ENCODE data around the gene MDM2. TPM values are rescaled to one million over a fixed set of nuclear protein-coding genes. Genes with fewer than 3 reads are reported as not detected.

The MDM2 gene
- total and polyA plus RNA-seq, 2 donors (not counting 1 experiment from before 2014, with no cell fraction given): 46.6 to 240 TPM

GRCh38 chr12:68866950-68867349 lies 59.0 kb downstream of the MDM2 start:
- Histone ChIP-seq H3K9me3 (ENCODE audit: control insufficient read depth, insufficient read depth, low read depth, low read length) (no peaks in the 10 kb centered on the region), H3K4me2 (ENCODE audit: extremely low read depth, insufficient read depth, low read length) (no peak overlapping the region), H3K4me3 (replicated peaks in 1 of 4; ENCODE audit: control extremely low read depth in 1 of 4, insufficient read depth in 1 of 4, low read depth in 3 of 4, low read length in 4 of 4) (no peak overlapping the region), H3K4me1 (ENCODE audit: control insufficient read depth, extremely low read depth, insufficient read depth, low read length) (no peaks in the 10 kb centered on the region), H3K27me3 (ENCODE audit: control insufficient read depth, insufficient read depth, low read length) (no peaks in the 10 kb centered on the region), H4K20me1 (ENCODE audit: control insufficient read depth, extremely low read depth, insufficient read depth, low read length) (no peaks in the 10 kb centered on the region), H3K27ac (ENCODE audit: insufficient read depth, low read length) (no peak overlapping the region), H3K79me2 (ENCODE audit: control insufficient read depth, insufficient read depth, low read length) (no peaks in the 10 kb centered on the region), H3K9ac (ENCODE audit: insufficient read depth, low read length) (no peak overlapping the region), H2AFZ (ENCODE audit: low read length) (no peak overlapping the region), H3K36me3 (ENCODE audit: control insufficient read depth, insufficient read depth, low read length) (no peaks in the 10 kb centered on the region)
- no peak for DNase-seq (ENCODE audit: low read depth in 2 of 2)
- TF ChIP-seq EZH2 (IDR thresholded peaks at IDR 0.05; ENCODE audit: low read length, missing control alignments) (no peak), CTCF (conservative IDR thresholded peaks at IDR 0.05 in 1 of 2, IDR thresholded peaks at IDR 0.05 in 1 of 2; ENCODE audit: low read depth in 1 of 2, low read length in 2 of 2) (no peak)

- Histone ChIP-seq H2AFZ (ENCODE audit: low read length) (no peak overlapping the region), H3K27me3 (ENCODE audit: control insufficient read depth, insufficient read depth, low read length) (no peaks in the 10 kb centered on the region), H3K4me2 (ENCODE audit: extremely low read depth, insufficient read depth, low read length) (no peak overlapping the region), H3K36me3 (ENCODE audit: control insufficient read depth, insufficient read depth, low read length) (no peaks in the 10 kb centered on the region), H3K27ac (ENCODE audit: insufficient read depth, low read length) (no peak overlapping the region), H3K9ac (ENCODE audit: insufficient read depth, low read length) (no peak overlapping the region), H4K20me1 (ENCODE audit: control insufficient read depth, extremely low read depth, insufficient read depth, low read length) (no peaks in the 10 kb centered on the region), H3K9me3 (ENCODE audit: control insufficient read depth, insufficient read depth, low read depth, low read length) (no peaks in the 10 kb centered on the region), H3K4me1 (ENCODE audit: control insufficient read depth, extremely low read depth, insufficient read depth, low read length) (no peaks in the 10 kb centered on the region), H3K79me2 (ENCODE audit: control insufficient read depth, insufficient read depth, low read length) (no peaks in the 10 kb centered on the region), H3K4me3 (replicated peaks in 1 of 4; ENCODE audit: control extremely low read depth in 1 of 4, insufficient read depth in 1 of 4, low read depth in 3 of 4, low read length in 4 of 4) (no peak overlapping the region)
- DNase-seq (ENCODE audit: low read depth in 2 of 2): no peak
- TF ChIP-seq EZH2 (IDR thresholded peaks at IDR 0.05; ENCODE audit: low read length, missing control alignments): no peak
- TF ChIP-seq CTCF (conservative IDR thresholded peaks at IDR 0.05 in 1 of 2, IDR thresholded peaks at IDR 0.05 in 1 of 2; ENCODE audit: low read depth in 1 of 2, low read length in 2 of 2): no peak
Measured at GRCh38 chr12:68867606-68868005, 59.6 kb downstream of the MDM2 start.

GRCh38 chr12:68868043-68868790 lies 60.2 kb downstream of the MDM2 start:
- Histone ChIP-seq H3K4me3 (replicated peaks in 1 of 4; ENCODE audit: control extremely low read depth in 1 of 4, insufficient read depth in 1 of 4, low read depth in 3 of 4, low read length in 4 of 4) (no peak overlapping the region), H3K36me3 (ENCODE audit: control insufficient read depth, insufficient read depth, low read length) (no peaks in the 10 kb centered on the region), H3K9me3 (ENCODE audit: control insufficient read depth, insufficient read depth, low read depth, low read length) (no peaks in the 10 kb centered on the region), H3K27ac (ENCODE audit: insufficient read depth, low read length) (no peak overlapping the region), H3K4me1 (ENCODE audit: control insufficient read depth, extremely low read depth, insufficient read depth, low read length) (no peaks in the 10 kb centered on the region), H3K27me3 (ENCODE audit: control insufficient read depth, insufficient read depth, low read length) (no peaks in the 10 kb centered on the region), H3K4me2 (ENCODE audit: extremely low read depth, insufficient read depth, low read length) (no peak overlapping the region), H3K9ac (ENCODE audit: insufficient read depth, low read length) (no peak overlapping the region), H2AFZ (ENCODE audit: low read length) (no peak overlapping the region), H4K20me1 (ENCODE audit: control insufficient read depth, extremely low read depth, insufficient read depth, low read length) (no peaks in the 10 kb centered on the region), H3K79me2 (ENCODE audit: control insufficient read depth, insufficient read depth, low read length) (no peaks in the 10 kb centered on the region)
- no peak for DNase-seq (ENCODE audit: low read depth in 2 of 2)
- TF ChIP-seq EZH2 (IDR thresholded peaks at IDR 0.05; ENCODE audit: low read length, missing control alignments): no peak
- TF ChIP-seq CTCF (conservative IDR thresholded peaks at IDR 0.05 in 1 of 2, IDR thresholded peaks at IDR 0.05 in 1 of 2; ENCODE audit: low read depth in 1 of 2, low read length in 2 of 2): no peak
